ENCODE measurements around the gene OR51M1.

DNA sequence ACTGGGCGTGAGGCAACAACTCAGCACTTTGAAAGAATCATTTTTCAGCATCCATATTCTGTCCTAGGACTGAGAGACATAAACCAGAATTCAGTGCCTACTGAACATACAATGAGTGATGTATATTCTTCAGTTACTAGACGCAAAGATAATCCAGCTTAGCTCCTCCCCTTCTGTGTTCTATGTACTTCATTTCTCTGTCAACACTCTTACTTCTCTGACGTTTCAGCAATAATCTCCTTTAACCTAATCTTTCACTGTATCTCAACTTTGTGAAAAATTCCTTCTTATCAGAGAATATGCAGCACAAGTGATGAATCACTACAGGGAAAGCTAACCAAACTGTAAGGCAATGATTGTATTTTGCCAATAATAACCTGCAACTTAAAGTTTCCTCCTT is 37.8 kb upstream of the OR51M1 start:
- TF ChIP-seq, protein P1, sequence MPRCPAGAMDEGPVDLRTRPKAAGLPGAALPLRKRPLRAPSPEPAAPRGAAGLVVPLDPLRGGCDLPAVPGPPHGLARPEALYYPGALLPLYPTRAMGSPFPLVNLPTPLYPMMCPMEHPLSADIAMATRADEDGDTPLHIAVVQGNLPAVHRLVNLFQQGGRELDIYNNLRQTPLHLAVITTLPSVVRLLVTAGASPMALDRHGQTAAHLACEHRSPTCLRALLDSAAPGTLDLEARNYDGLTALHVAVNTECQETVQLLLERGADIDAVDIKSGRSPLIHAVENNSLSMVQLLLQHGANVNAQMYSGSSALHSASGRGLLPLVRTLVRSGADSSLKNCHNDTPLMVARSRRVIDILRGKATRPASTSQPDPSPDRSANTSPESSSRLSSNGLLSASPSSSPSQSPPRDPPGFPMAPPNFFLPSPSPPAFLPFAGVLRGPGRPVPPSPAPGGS (IDR thresholded peaks at IDR 0.05): no peak
- TF ChIP-seq, protein P2, sequence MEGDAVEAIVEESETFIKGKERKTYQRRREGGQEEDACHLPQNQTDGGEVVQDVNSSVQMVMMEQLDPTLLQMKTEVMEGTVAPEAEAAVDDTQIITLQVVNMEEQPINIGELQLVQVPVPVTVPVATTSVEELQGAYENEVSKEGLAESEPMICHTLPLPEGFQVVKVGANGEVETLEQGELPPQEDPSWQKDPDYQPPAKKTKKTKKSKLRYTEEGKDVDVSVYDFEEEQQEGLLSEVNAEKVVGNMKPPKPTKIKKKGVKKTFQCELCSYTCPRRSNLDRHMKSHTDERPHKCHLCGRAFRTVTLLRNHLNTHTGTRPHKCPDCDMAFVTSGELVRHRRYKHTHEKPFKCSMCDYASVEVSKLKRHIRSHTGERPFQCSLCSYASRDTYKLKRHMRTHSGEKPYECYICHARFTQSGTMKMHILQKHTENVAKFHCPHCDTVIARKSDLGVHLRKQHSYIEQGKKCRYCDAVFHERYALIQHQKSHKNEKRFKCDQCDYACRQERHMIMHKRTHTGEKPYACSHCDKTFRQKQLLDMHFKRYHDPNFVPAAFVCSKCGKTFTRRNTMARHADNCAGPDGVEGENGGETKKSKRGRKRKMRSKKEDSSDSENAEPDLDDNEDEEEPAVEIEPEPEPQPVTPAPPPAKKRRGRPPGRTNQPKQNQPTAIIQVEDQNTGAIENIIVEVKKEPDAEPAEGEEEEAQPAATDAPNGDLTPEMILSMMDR (IDR thresholded peaks at IDR 0.05): no peak
- TF ChIP-seq, protein P3, sequence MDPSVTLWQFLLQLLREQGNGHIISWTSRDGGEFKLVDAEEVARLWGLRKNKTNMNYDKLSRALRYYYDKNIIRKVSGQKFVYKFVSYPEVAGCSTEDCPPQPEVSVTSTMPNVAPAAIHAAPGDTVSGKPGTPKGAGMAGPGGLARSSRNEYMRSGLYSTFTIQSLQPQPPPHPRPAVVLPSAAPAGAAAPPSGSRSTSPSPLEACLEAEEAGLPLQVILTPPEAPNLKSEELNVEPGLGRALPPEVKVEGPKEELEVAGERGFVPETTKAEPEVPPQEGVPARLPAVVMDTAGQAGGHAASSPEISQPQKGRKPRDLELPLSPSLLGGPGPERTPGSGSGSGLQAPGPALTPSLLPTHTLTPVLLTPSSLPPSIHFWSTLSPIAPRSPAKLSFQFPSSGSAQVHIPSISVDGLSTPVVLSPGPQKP (IDR thresholded peaks at IDR 0.05; ENCODE audit: low read depth, low read length): no peak
- TF ChIP-seq POLR2AphosphoS2 (conservative IDR thresholded peaks at IDR 0.05; ENCODE audit: low read length) (no peak), JUNB (IDR thresholded peaks at IDR 0.05) (no peak), POLR2A (IDR thresholded peaks at IDR 0.05; ENCODE audit: low read length) (no peak)
- TF ChIP-seq, protein P4, sequence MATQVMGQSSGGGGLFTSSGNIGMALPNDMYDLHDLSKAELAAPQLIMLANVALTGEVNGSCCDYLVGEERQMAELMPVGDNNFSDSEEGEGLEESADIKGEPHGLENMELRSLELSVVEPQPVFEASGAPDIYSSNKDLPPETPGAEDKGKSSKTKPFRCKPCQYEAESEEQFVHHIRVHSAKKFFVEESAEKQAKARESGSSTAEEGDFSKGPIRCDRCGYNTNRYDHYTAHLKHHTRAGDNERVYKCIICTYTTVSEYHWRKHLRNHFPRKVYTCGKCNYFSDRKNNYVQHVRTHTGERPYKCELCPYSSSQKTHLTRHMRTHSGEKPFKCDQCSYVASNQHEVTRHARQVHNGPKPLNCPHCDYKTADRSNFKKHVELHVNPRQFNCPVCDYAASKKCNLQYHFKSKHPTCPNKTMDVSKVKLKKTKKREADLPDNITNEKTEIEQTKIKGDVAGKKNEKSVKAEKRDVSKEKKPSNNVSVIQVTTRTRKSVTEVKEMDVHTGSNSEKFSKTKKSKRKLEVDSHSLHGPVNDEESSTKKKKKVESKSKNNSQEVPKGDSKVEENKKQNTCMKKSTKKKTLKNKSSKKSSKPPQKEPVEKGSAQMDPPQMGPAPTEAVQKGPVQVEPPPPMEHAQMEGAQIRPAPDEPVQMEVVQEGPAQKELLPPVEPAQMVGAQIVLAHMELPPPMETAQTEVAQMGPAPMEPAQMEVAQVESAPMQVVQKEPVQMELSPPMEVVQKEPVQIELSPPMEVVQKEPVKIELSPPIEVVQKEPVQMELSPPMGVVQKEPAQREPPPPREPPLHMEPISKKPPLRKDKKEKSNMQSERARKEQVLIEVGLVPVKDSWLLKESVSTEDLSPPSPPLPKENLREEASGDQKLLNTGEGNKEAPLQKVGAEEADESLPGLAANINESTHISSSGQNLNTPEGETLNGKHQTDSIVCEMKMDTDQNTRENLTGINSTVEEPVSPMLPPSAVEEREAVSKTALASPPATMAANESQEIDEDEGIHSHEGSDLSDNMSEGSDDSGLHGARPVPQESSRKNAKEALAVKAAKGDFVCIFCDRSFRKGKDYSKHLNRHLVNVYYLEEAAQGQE (IDR thresholded peaks at IDR 0.05): no peak
